ENCODE measurements around the gene CAND2. TPM values are rescaled to one million over a fixed set of nuclear protein-coding genes. Genes with fewer than 3 reads are reported as not detected.

CAND2 gene
- total and polyA plus RNA-seq, 9 donors = 3.5 to 25.1 (median 16.6) TPM

DNA sequence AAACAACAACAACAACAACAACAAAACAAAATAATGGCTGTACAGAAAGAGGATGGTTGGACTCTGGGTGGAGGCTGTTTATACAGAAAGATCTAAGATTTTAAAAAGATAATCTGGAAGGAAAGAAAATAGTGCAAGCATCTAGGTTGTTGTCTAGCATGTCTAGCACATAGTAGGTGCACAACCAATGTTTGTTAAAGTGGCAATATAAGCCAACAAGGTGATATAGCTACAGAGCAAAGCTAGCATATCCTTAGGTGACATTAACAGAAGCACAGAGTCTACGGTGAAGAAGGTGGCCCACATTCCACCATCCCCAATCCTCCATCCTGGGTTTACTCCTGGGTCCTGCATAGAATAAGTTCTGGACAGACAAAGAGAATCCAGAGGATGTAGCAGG lies 42.2 kb upstream of the CAND2 start:
- Histone ChIP-seq H3K4me1 (ENCODE audit: insufficient read depth) (peaks cover 8% of the 10 kb centered on the region), H3K4me3 (no peak overlapping the region), H3K9me3 (no peaks in the 10 kb centered on the region), H3K27ac (no peak overlapping the region), H3K36me3 (no peaks in the 10 kb centered on the region), H3K27me3 (no peaks in the 10 kb centered on the region)
- WGBS, 3 donors = 87 to 96% (median 94%) methylated on average over 1 of the region's 1 CpG
- intact Hi-C loops (cut with DNase I) = no loop called here
- TF ChIP-seq POLR2A (IDR thresholded peaks at IDR 0.05) (no peak), EP300 (IDR thresholded peaks at IDR 0.05) (no peak), CTCF (IDR thresholded peaks at IDR 0.05) (no peak)
- DNase-seq = no peak

GRCh38 chr3:12755754-12756153 lies 40.7 kb upstream of the CAND2 start:
- Histone ChIP-seq H3K27ac (no peak overlapping the region), H3K9me3 (no peaks in the 10 kb centered on the region), H3K36me3 (no peaks in the 10 kb centered on the region), H3K4me3 (no peak overlapping the region), H3K4me1 (ENCODE audit: insufficient read depth) (peaks cover 4% of the 10 kb centered on the region), H3K27me3 (no peaks in the 10 kb centered on the region)
- DNase-seq = no peak
- WGBS, 3 donors = 60 to 72% (median 66%) methylated on average over 6 of the region's 6 CpGs
- no peak for TF ChIP-seq POLR2A (IDR thresholded peaks at IDR 0.05)
- no peak for TF ChIP-seq CTCF (IDR thresholded peaks at IDR 0.05)
- TF ChIP-seq EP300 (IDR thresholded peaks at IDR 0.05) = no peak
- intact Hi-C loops (cut with DNase I) = no loop called here

GRCh38 chr3:12756175-12756574 lies 40.3 kb upstream of the CAND2 start:
- no peak for TF ChIP-seq EP300 (IDR thresholded peaks at IDR 0.05)
- TF ChIP-seq CTCF (IDR thresholded peaks at IDR 0.05) = no peak
- no peak for TF ChIP-seq POLR2A (IDR thresholded peaks at IDR 0.05)
- WGBS, 3 donors = 82 to 91% (median 89%) methylated on average over 4 of the region's 4 CpGs
- intact Hi-C loops (cut with DNase I) = no loop called here
- H3K27ac ChIP-seq = no peak overlapping the region
- no peaks in the 10 kb centered on the region for H3K27me3 ChIP-seq
- no peaks in the 10 kb centered on the region for H3K36me3 ChIP-seq
- no peak overlapping the region for H3K4me3 ChIP-seq
- DNase-seq = no peak
- no peaks in the 10 kb centered on the region for H3K9me3 ChIP-seq
- peaks cover 4% of the 10 kb centered on the region for H3K4me1 ChIP-seq (ENCODE audit: insufficient read depth)

DNA sequence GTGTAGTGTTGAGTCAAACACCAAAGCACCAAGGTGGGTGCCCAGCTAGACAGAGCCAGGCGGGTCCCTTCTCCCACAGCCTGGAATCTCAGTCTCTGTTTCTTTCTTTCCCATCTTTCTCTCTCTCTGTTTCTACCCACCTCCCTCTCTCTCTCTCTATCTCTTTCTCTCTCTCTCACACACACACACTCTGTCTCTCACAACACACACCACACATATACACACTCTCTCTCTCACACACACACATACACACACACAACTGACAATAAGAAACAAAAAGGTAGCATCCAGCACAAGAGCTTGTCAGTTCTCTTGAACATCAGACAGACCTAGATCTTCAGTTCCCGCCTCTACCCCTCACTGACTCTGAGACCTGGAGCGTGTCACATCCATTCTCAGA lies 39.8 kb upstream of the CAND2 start:
- Histone ChIP-seq H3K27ac (no peak overlapping the region), H3K4me1 (ENCODE audit: insufficient read depth) (peaks cover 4% of the 10 kb centered on the region), H3K9me3 (no peaks in the 10 kb centered on the region), H3K4me3 (no peak overlapping the region), H3K27me3 (no peaks in the 10 kb centered on the region), H3K36me3 (no peaks in the 10 kb centered on the region)
- DNase-seq = no peak
- no peak for TF ChIP-seq EP300 (IDR thresholded peaks at IDR 0.05)
- no peak for TF ChIP-seq CTCF (IDR thresholded peaks at IDR 0.05)
- TF ChIP-seq POLR2A (IDR thresholded peaks at IDR 0.05) = no peak
- intact Hi-C loops (cut with DNase I) = no loop called here
- WGBS, 3 donors = 93 to 98% (median 97%) methylated on average over 3 of the region's 3 CpGs
